Naive thymus-derived CD4-positive, alpha-beta T cell (primary cell): ENCODE measurements around the gene LAMA3. TPM values are rescaled to one million over a fixed set of nuclear protein-coding genes. Genes with fewer than 3 reads are reported as not detected.
"Not testable (repeated sequence)": the region's sequence is repeated elsewhere in the genome, so short reads cannot be mapped to it uniquely, and the experiment has no call there.

Experiments
- ATAC-seq: fragments of 150-1000 bp; cut with Tn5 transposase; 2 replicates; pipeline ENCODE4 v1.10.0; 2021; ENCODE audit warnings: mild to moderate bottlenecking, moderate library complexity
- CTCF ChIA-PET: fragments of 350-600 bp; sonication (Branson Sonifier 250); formaldehyde crosslinking; loops from one replicate; lab custom pipeline; 2021; ENCODE audit warnings: antibody characterized with exemption; lab: Charles Lee
- POLR2A ChIA-PET: fragments of 350-600 bp; sonication (Branson Sonifier 250); formaldehyde crosslinking; loops from one replicate; lab custom pipeline; 2021; ENCODE audit warnings: antibody characterized with exemption, inconsistent platforms; lab: Charles Lee
- DNase-seq, 9 donors: peaks; one replicate each; pipeline versions ENCODE4 v3.0.0 to v3.0.0-alpha.2; 2020 to 2022; ENCODE audit warnings: mixed read lengths in 1 of 9
- H3K27ac ChIP-seq: one replicate; pipeline ENCODE4 v1.7.0; 2013; ENCODE audit warnings: mild to moderate bottlenecking, low read depth, low read length, moderate library complexity
- H3K27me3 ChIP-seq, 2 donors: one replicate each; pipeline ENCODE4 v1.7.0; 2013; ENCODE audit warnings: low read length in 2 of 2, mild to moderate bottlenecking in 2 of 2, moderate library complexity in 2 of 2; ENCODE audit not compliant: control insufficient read depth in 2 of 2, insufficient read depth in 2 of 2
- H3K36me3 ChIP-seq, 3 experiments: 1 replicate in 2 of 3; 2 replicates in 1 of 3; pipeline ENCODE4 v1.7.0; 2013; ENCODE audit warnings: low read length in 3 of 3, mild to moderate bottlenecking in 3 of 3, moderate library complexity in 1 of 3; ENCODE audit not compliant: insufficient read depth in 3 of 3, control insufficient read depth in 2 of 3
- H3K4me1 ChIP-seq, 2 donors: one replicate each; pipeline ENCODE4 v1.7.0; 2013; ENCODE audit warnings: low read length in 2 of 2, mild to moderate bottlenecking in 2 of 2, moderate library complexity in 1 of 2; ENCODE audit not compliant: control insufficient read depth in 2 of 2, insufficient read depth in 2 of 2
- H3K4me3 ChIP-seq: 2 replicates; pipeline ENCODE4 v1.7.0; 2013; ENCODE audit warnings: mild to moderate bottlenecking, low read length
- H3K9me3 ChIP-seq, 3 experiments: 1 replicate in 2 of 3; 2 replicates in 1 of 3; pipeline ENCODE4 v1.7.0; 2013; ENCODE audit warnings: low read length in 3 of 3; ENCODE audit not compliant: control insufficient read depth in 2 of 3
- H3K27ac Mint-ChIP-seq, 9 donors: one replicate each; pipeline ENCODE4 v1.8.0; 2020 to 2022; ENCODE audit warnings: mixed read lengths in 9 of 9, mild to moderate bottlenecking in 8 of 9, moderate library complexity in 5 of 9, inconsistent platforms in 2 of 9
- H3K27me3 Mint-ChIP-seq, 5 donors: one replicate each; pipeline ENCODE4 v1.8.0; 2021 to 2022; ENCODE audit warnings: mixed read lengths in 5 of 5, mild to moderate bottlenecking in 1 of 5
- H3K36me3 Mint-ChIP-seq, 5 donors: one replicate each; pipeline ENCODE4 v1.8.0; 2020 to 2022; ENCODE audit warnings: mixed read lengths in 5 of 5, mild to moderate bottlenecking in 3 of 5, inconsistent platforms in 1 of 5
- H3K4me1 Mint-ChIP-seq, 7 donors: one replicate each; pipeline ENCODE4 v1.8.0; 2020 to 2022; ENCODE audit warnings: mixed read lengths in 7 of 7, mild to moderate bottlenecking in 3 of 7, inconsistent platforms in 1 of 7
- H3K4me3 Mint-ChIP-seq, 10 donors: one replicate each; pipeline ENCODE4 v1.8.0; 2020 to 2022; ENCODE audit warnings: mild to moderate bottlenecking in 10 of 10, mixed read lengths in 10 of 10, moderate library complexity in 6 of 10, inconsistent platforms in 2 of 10
- H3K9me3 Mint-ChIP-seq, 11 donors: one replicate each; pipeline ENCODE4 v1.8.0; 2020 to 2022; ENCODE audit warnings: mixed read lengths in 11 of 11, mild to moderate bottlenecking in 4 of 11, inconsistent platforms in 1 of 11, moderate library complexity in 1 of 11
- intact Hi-C, 2 donors: fragments of 100-400 bp; cut with micrococcal nuclease; formaldehyde crosslinking; loops; one replicate each; pipeline ENCODE4 v1.15.1; 2023
- polyA plus RNA-seq, 2 donors: library from polyadenylated mRNA; unstranded; fragments of 300-500 nt; fragmentation: Illumina TruSeq; gene quantifications; one replicate each; pipeline ENCODE4 v1.2.3, GENCODE V29; 2021
- total RNA-seq, 6 experiments: library from RNA in 5 of 6; stranded (reverse) in 5 of 6; gene quantifications; 1 replicate in 5 of 6; 2 replicates in 1 of 6; pipeline ENCODE4 v1.2.3 and lab custom pipeline; 2021 to 2026

LAMA3 gene
- total and polyA plus RNA-seq, 7 experiments from 2014 or later, result 0.22 TPM; not detected in 6

GRCh38 chr18:23710946-23711345 is 21.7 kb downstream of the LAMA3 start:
- ChIA-PET POLR2A (interaction anchor here (0.5 kb wide), 1 partner anchor 214 kb away, joined by 3 read pairs; no protein-coding TSS in a partner anchor), CTCF (interaction anchor here (1.2 kb wide), 1 partner anchor 87 kb away, joined by 5 read pairs; no protein-coding TSS in a partner anchor)
- Mint-ChIP-seq H3K4me1 (peaks cover 13 to 24% (median 17%) of the 10 kb centered on the region in 7 donors), H3K9me3 (peaks cover 0 to 17% (median 7%) of the 10 kb centered on the region in 11 donors), H3K27me3 (peaks cover 0 to 29% (median 6%) of the 10 kb centered on the region in 5 donors), H3K36me3 (peaks cover 0 to 9% (median 4%) of the 10 kb centered on the region in 5 donors), H3K4me3 (no peak overlapping the region), H3K27ac (no peak overlapping the region)
- H3K27me3 ChIP-seq, result no peaks in the 10 kb centered on the region
- no peaks in the 10 kb centered on the region for H3K9me3 ChIP-seq
- ATAC-seq (no peak), DNase-seq (no peak)
- H3K4me3 ChIP-seq, result no peak overlapping the region
- peaks cover 6 to 12% of the 10 kb centered on the region in 2 donors for H3K4me1 ChIP-seq
- intact Hi-C loops, result loop anchor here in 1 of 2 donors (5.0 kb wide), 1 partner anchor 209 kb away; the partner anchor contains the start of gene RMC1
- H3K36me3 ChIP-seq, result no peaks in the 10 kb centered on the region
- no peak overlapping the region for H3K27ac ChIP-seq

GRCh38 chr18:23711426-23711825 is 22.2 kb downstream of the LAMA3 start:
- ChIA-PET POLR2A (no interaction called here), CTCF (interaction anchor here (1.2 kb wide), 1 partner anchor 88 kb away, joined by 5 read pairs; no protein-coding TSS in a partner anchor)
- Mint-ChIP-seq H3K27me3 (peaks cover 0 to 29% (median 6%) of the 10 kb centered on the region in 5 donors), H3K4me1 (peaks cover 13 to 24% (median 17%) of the 10 kb centered on the region in 7 donors), H3K4me3 (no peak overlapping the region), H3K9me3 (peaks cover 0 to 17% (median 7%) of the 10 kb centered on the region in 11 donors), H3K27ac (no peak overlapping the region), H3K36me3 (peaks cover 0 to 9% (median 4%) of the 10 kb centered on the region in 5 donors)
- H3K4me3 ChIP-seq, result no peak overlapping the region
- H3K27ac ChIP-seq, result no peak overlapping the region
- ATAC-seq (no peak), DNase-seq (no peak)
- no peaks in the 10 kb centered on the region for H3K27me3 ChIP-seq
- no peaks in the 10 kb centered on the region for H3K36me3 ChIP-seq
- intact Hi-C loops, result loop anchor here in 1 of 2 donors (5.0 kb wide), 1 partner anchor 209 kb away; the partner anchor contains the start of gene RMC1
- no peaks in the 10 kb centered on the region for H3K9me3 ChIP-seq
- peaks cover 6 to 12% of the 10 kb centered on the region in 2 donors for H3K4me1 ChIP-seq

DNA sequence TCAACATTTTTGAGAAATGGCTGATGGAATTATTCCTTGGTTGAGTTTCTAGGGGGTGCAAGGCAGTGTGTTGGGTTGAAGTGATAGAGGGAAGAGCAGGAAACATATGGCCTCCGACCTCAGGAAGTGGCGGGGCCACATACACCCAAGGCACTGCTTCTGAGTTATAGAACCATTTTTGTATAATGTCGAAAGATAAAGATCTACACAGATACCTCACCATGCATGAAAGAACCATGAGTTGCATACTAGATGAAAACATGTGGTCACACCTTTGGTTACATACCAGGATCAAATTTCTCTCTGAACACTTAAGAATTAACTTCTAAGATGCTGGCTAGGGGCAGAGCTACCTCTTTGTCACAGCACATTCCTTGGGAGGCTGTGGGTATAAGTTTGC is 23.2 kb downstream of the LAMA3 start:
- H3K27ac Mint-ChIP-seq, result peak overlapping the region in 4 of 9 donors; percentile 2 to 66 (median 30)
- CTCF ChIA-PET, result no interaction called here
- ATAC-seq, result peak; percentile 66

GRCh38 chr18:23714576-23714975 is 25.3 kb downstream of the LAMA3 start:
- POLR2A ChIA-PET, result no interaction called here
- CTCF ChIA-PET, result interaction anchor here (1.0 kb wide), 1 partner anchor 11 kb away, joined by 3 read pairs; no protein-coding TSS in a partner anchor
- peaks cover 0 to 3% (median 0%) of the 10 kb centered on the region in 11 donors for H3K9me3 Mint-ChIP-seq
- Histone ChIP-seq H3K27me3 (no peaks in the 10 kb centered on the region), H3K4me1 (peaks cover 6 to 12% of the 10 kb centered on the region in 2 donors), H3K9me3 (no peaks in the 10 kb centered on the region), H3K36me3 (no peaks in the 10 kb centered on the region), H3K4me3 (no peak overlapping the region), H3K27ac (no peak overlapping the region)
- H3K4me3 Mint-ChIP-seq, result no peak overlapping the region
- intact Hi-C loops, result loop anchor here in 1 of 2 donors (5.0 kb wide), 1 partner anchor 212 kb away; the partner anchor contains the start of gene RMC1
- peaks cover 0 to 5% (median 0%) of the 10 kb centered on the region in 5 donors for H3K36me3 Mint-ChIP-seq
- peaks cover 0 to 27% (median 3%) of the 10 kb centered on the region in 5 donors for H3K27me3 Mint-ChIP-seq
- ATAC-seq (no peak), DNase-seq (no peak)
- no peak overlapping the region for H3K27ac Mint-ChIP-seq
- H3K4me1 Mint-ChIP-seq, result peaks cover 13 to 24% (median 17%) of the 10 kb centered on the region in 7 donors

More for the DNA sequence above, 23.2 kb downstream of the LAMA3 start:
- peaks cover 0 to 29% (median 6%) of the 10 kb centered on the region in 5 donors for H3K27me3 Mint-ChIP-seq
- H3K36me3 Mint-ChIP-seq, result peaks cover 0 to 9% (median 0%) of the 10 kb centered on the region in 5 donors
- peaks cover 13 to 24% (median 17%) of the 10 kb centered on the region in 7 donors for H3K4me1 Mint-ChIP-seq
- H3K4me3 ChIP-seq, result no peak overlapping the region
- H3K4me1 ChIP-seq, result peaks cover 6 to 12% of the 10 kb centered on the region in 2 donors
- H3K36me3 ChIP-seq, result no peaks in the 10 kb centered on the region
- peaks cover 0 to 7% (median 3%) of the 10 kb centered on the region in 11 donors for H3K9me3 Mint-ChIP-seq
- H3K9me3 ChIP-seq, result no peaks in the 10 kb centered on the region
- no peaks in the 10 kb centered on the region for H3K27me3 ChIP-seq
- intact Hi-C loops, result loop anchor here in 1 of 2 donors (5.0 kb wide), 1 partner anchor 210 kb away; the partner anchor contains the start of gene RMC1
- DNase-seq, result peak in 7 of 9 donors; percentile 14 to 71 (median 62)
- peak overlapping the region in 9 of 10 donors; percentile 4 to 76 (median 43) for H3K4me3 Mint-ChIP-seq
- no peak overlapping the region for H3K27ac ChIP-seq
- POLR2A ChIA-PET, result no interaction called here

- H3K4me1 ChIP-seq, result peaks cover 6 to 12% of the 10 kb centered on the region in 2 donors
- H3K36me3 Mint-ChIP-seq, DNase-seq, ATAC-seq, H3K4me3 ChIP-seq, intact Hi-C loops, H3K27me3 ChIP-seq, H3K9me3 Mint-ChIP-seq, POLR2A ChIA-PET, CTCF ChIA-PET, H3K27ac ChIP-seq, H3K9me3 ChIP-seq, H3K36me3 ChIP-seq, H3K27ac Mint-ChIP-seq, H3K4me3 Mint-ChIP-seq: not testable (repeated sequence)
- H3K4me1 Mint-ChIP-seq, result peaks cover 13 to 24% (median 17%) of the 10 kb centered on the region in 7 donors
- H3K27me3 Mint-ChIP-seq, result peaks cover 0 to 29% (median under 1%) of the 10 kb centered on the region in 5 donors
Observed at GRCh38 chr18:23716079-23716478, 26.8 kb downstream of the LAMA3 start.

DNA sequence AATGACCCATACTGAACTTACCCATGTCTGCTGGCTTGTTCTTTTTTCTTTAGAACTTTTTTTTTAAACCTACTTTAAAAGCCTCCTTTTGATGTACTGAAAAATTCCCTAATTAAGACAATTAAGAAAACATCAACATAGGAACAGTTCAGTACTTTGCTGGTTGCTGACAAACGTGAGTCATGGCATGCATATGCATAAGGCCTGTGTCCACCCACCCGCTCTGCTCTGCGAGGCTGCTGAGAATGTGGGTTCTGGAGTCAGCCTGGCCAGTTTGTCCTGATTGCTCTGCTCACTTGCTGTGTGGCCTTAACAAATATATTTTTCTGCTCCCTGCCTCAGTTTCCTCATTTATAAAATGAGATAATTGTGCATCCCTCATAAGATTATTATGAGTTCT is 27.3 kb downstream of the LAMA3 start:
- Mint-ChIP-seq H3K4me1 (peaks cover 13 to 24% (median 17%) of the 10 kb centered on the region in 7 donors), H3K27ac (no peak overlapping the region), H3K27me3 (peaks cover 0 to 32% (median 3%) of the 10 kb centered on the region in 5 donors), H3K9me3 (peaks cover 0 to 3% (median 0%) of the 10 kb centered on the region in 11 donors), H3K36me3 (peaks cover 0 to 5% (median 0%) of the 10 kb centered on the region in 5 donors), H3K4me3 (no peak overlapping the region)
- POLR2A ChIA-PET, result no interaction called here
- no peak for ATAC-seq
- H3K27me3 ChIP-seq, result no peaks in the 10 kb centered on the region
- H3K27ac ChIP-seq, result no peak overlapping the region
- H3K4me3 ChIP-seq, result no peak overlapping the region
- peaks cover 6 to 12% of the 10 kb centered on the region in 2 donors for H3K4me1 ChIP-seq
- CTCF ChIA-PET, result no interaction called here
- no peaks in the 10 kb centered on the region for H3K36me3 ChIP-seq
- intact Hi-C loops, result no loop called here
- DNase-seq, result no peak
- no peaks in the 10 kb centered on the region for H3K9me3 ChIP-seq
